ENCODE data around the gene ING3.

GRCh38 chr7:120994512-120995410, 44.2 kb downstream of the ING3 start:
- TF ChIP-seq POLR2A (IDR thresholded peaks at IDR 0.05) (no peak), CTCF (IDR thresholded peaks at IDR 0.05 in 4 of 5, conservative IDR thresholded peaks at IDR 0.05 in 1 of 5) (no peak)

Measured in gastrocnemius medialis (tissue), 4 donors.